Heart right ventricle (tissue), 16 donors: Measurements from ENCODE around the gene POLD1. TPM values are rescaled to one million over a fixed set of nuclear protein-coding genes. Genes with fewer than 3 reads are reported as not detected.
A peak's percentile ranks its signal among the peaks of the same experiment; 100 is the strongest.
"Not testable (repeated sequence)": the region's sequence is repeated elsewhere in the genome, so short reads cannot be mapped to it uniquely, and the experiment has no call there.

ENCODE experiments used
- ATAC-seq, 8 donors: fragments of 200-7000 bp; cut with Tn5 transposase; one replicate each; pipeline ENCODE4 v1.9.1; 2020; ENCODE audit warnings: mild to moderate bottlenecking in 8 of 8, moderate library complexity in 8 of 8, moderate number of reproducible peaks in 1 of 8
- DNase-seq, 2 donors: peaks; one replicate each; pipeline ENCODE4 v3.0.0-alpha.2; 2020
- H3K27ac ChIP-seq, 10 donors: fragments of 200-600 bp; sonication (generic) in 2 of 10; one replicate each; pipeline versions ENCODE4 v1.5.0 to v1.8.0; 2020 to 2022; ENCODE audit warnings: mild to moderate bottlenecking in 3 of 10
- H3K27me3 ChIP-seq, 7 donors: fragments of 200-600 bp; one replicate each; pipeline ENCODE4 v1.8.0; 2021 to 2022; ENCODE audit warnings: mild to moderate bottlenecking in 2 of 7
- H3K36me3 ChIP-seq, 9 donors: fragments of 200-600 bp; sonication (generic) in 1 of 9; one replicate each; pipeline versions ENCODE4 v1.5.0 to v1.8.0; 2020 to 2022; ENCODE audit warnings: mild to moderate bottlenecking in 2 of 9
- H3K4me1 ChIP-seq, 9 donors: fragments of 200-600 bp; sonication (generic) in 1 of 9; one replicate each; pipeline versions ENCODE4 v1.5.0 to v1.8.0; 2020 to 2022; ENCODE audit warnings: mild to moderate bottlenecking in 4 of 9
- H3K4me3 ChIP-seq, 10 donors: fragments of 200-600 bp; sonication (generic) in 2 of 10; one replicate each; pipeline versions ENCODE4 v1.5.0 to v1.8.0; 2020 to 2022; ENCODE audit warnings: mild to moderate bottlenecking in 7 of 10, moderate library complexity in 2 of 10
- H3K9me3 ChIP-seq, 11 donors: fragments of 200-600 bp in 10 of 11; sonication (generic) in 2 of 11; one replicate each; pipeline versions ENCODE4 v1.5.0 to v1.8.0; 2013 to 2022; ENCODE audit warnings: mild to moderate bottlenecking in 2 of 11, control low read depth in 1 of 11, moderate library complexity in 1 of 11
- CTCF ChIP-seq, 9 donors: fragments of 200-600 bp; sonication (generic) in 2 of 9; IDR thresholded peaks; one replicate each; pipeline versions ENCODE4 v1.5.0 to v1.8.0; 2021 to 2022; ENCODE audit warnings: antibody characterized with exemption in 9 of 9, mild to moderate bottlenecking in 5 of 9, moderate library complexity in 1 of 9
- WGBS, 2 donors: extraction: QIAGEN DNeasy Blood & Tissue Kit; methylation state at CpG; one replicate each; pipeline ENCODE4 v1.1.7; 2013; ENCODE audit warnings: inconsistent platforms in 1 of 2; 5-methylcytosine and 5-hydroxymethylcytosine counted together
- intact Hi-C, 10 donors: fragments of 100-400 bp; cut with DNase I; formaldehyde crosslinking; loops; one replicate each; pipeline versions ENCODE4 v1.11.1 to v1.14.2; 2022
- long read RNA-seq, 3 donors: library from polyadenylated mRNA; unstranded; transcript quantifications; one replicate each; pipeline ENCODE4 v2.0.0, GENCODE V29; 2020 to 2021
- polyA plus RNA-seq, 2 donors: library from polyadenylated mRNA; stranded (reverse); fragments of 200-250 nt; gene quantifications; one replicate each; pipeline ENCODE4 v1.2.3, GENCODE V29; 2013
- total RNA-seq, 10 donors: library from RNA; stranded (reverse); fragmentation: NEBNext Ultra II Directional in 3 of 10; extraction: Animal tissue kit (Norgen Biotek cat#: 25700) in 3 of 10; gene quantifications; one replicate each; pipeline versions ENCODE4 v1.2.1 to v1.2.4, GENCODE V29; 2021 to 2023
- donor health status: Arrhythmogenic right ventricular cardiomyopathy.
- donor health status: ischemic (EF 13 %, LVEDD 7.1; RV severe dilation, severe dysfunction).
- donor health status: healthy with polysubstance abuse.
- donor health status: DM: no; HTN: yes; CAD: no.
- donor health status: DM: no; HTN: no; CAD: no.
- donor health status: ischemic (EF 25% LVEDD 6.9; RV normal size, moderate dysfunction).
- donor health status: ischemic (EF 25% LVEDD 5.7; RV mildly dilated, moderate dysfunction).
- donor health status: healthy.
- donor health status: DM: yes; HTN: yes; CAD: no.
- donor health status: Ischemic cardiomyopathy.
- donor health status: ischemic (EF 35%, LVEDD 5.7; RV mildly dilated, moderate dysfunction).
- donor health status: nonischemic (EF 11% LVEDD 7.7; RV severe dilation, severe dysfunction).
- donor health status: DM: yes; HTN: yes; CAD: no.
- donor health status: PGD.
- donor health status: ischemic (EF 29% LVEDD 5.4; RV normal size, mild dysfunction).
- donor health status: nonischemic (EF 23%, LVEDD 6.1; RV moderate dilation, normal function).

POLD1 gene
- total RNA-seq: 10 to 100 TPM in 6 of 10 donors, 1 to 10 TPM in 4; 4.2 to 15.0 (median 10.7) TPM
- polyA plus RNA-seq: 10 to 100 TPM; 14.2 to 28.3 TPM
- long read RNA-seq, donor 1, transcript POLD1-201 (27 exons, 3,444 nt): major isoform, 7 of 26 reads
- long read RNA-seq, donor 1, partial matches to known transcripts: 13 of 26 reads
- long read RNA-seq, donor 1, other reads (novel, unspliced or antisense): 6 of 26 reads
- long read RNA-seq, donor 2, transcript POLD1-201 (27 exons, 3,444 nt): major isoform, 10 of 25 reads
- long read RNA-seq, donor 2, partial matches to known transcripts: 10 of 25 reads
- long read RNA-seq, donor 2, other reads (novel, unspliced or antisense): 4 of 25 reads
- long read RNA-seq, donor 3, transcript POLD1-201 (27 exons, 3,444 nt): major isoform, 8 of 26 reads
- long read RNA-seq, donor 3, partial matches to known transcripts: 11 of 26 reads
- long read RNA-seq, donor 3, other reads (novel, unspliced or antisense): 7 of 26 reads

GRCh38 chr19:50383852-50384684, at the start of gene POLD1:
POLD1 (plus strand) TSS chr19:50384347; CDS start chr19:50398852, 14,505 bp downstream.
- intact Hi-C loops: loop anchor here in 1 of 10 donors (1.0 kb wide), 1 partner anchor 15 kb away; no protein-coding TSS in a partner anchor

GRCh38 chr19:50334741-50335421, 49.3 kb upstream of the POLD1 start:
- TF ChIP-seq CTCF (IDR thresholded peaks at IDR 0.05): no peak
- no peaks in the 10 kb centered on the region for H3K9me3 ChIP-seq
- no peak overlapping the region for H3K4me3 ChIP-seq
- DNase-seq (no peak), ATAC-seq (no peak)
- intact Hi-C loops: no loop called here
- WGBS, 2 donors: 93 to 95% methylated on average over 12 of the region's 12 CpGs
- H3K4me1 ChIP-seq: peaks cover 0 to 36% (median 14%) of the 10 kb centered on the region in 9 donors
- H3K36me3 ChIP-seq: no peaks in the 10 kb centered on the region
- peaks cover 0 to 52% (median 39%) of the 10 kb centered on the region in 7 donors for H3K27me3 ChIP-seq
- no peak overlapping the region for H3K27ac ChIP-seq

More at GRCh38 chr19:50383852-50384684, at the start of gene POLD1:
- Histone ChIP-seq H3K9me3 (no peaks in the 10 kb centered on the region), H3K4me3 (peak within 1 kb of the TSS; percentile 41 to 65 (median 58)), H3K27me3 (no peaks in the 10 kb centered on the region), H3K36me3 (peaks cover 0 to 50% (median 29%) of the 10 kb centered on the region in 9 donors), H3K27ac (peak within 1 kb of the TSS in 9 of 10 donors; percentile 67 to 87 (median 79)), H3K4me1 (peaks cover 8 to 37% (median 27%) of the 10 kb centered on the region in 9 donors)
- TF ChIP-seq CTCF (IDR thresholded peaks at IDR 0.05): no peak
- WGBS, 2 donors: 1% methylated on average over 78 of the region's 78 CpGs
- DNase-seq: peak; percentile 95 to 97
- peak; percentile 94 to 97 (median 96) for ATAC-seq

GRCh38 chr19:50337031-50337430, 47.1 kb upstream of the POLD1 start:
- 86 to 88% methylated on average over 5 to 6 of the region's 6 CpGs for WGBS, 2 donors
- H3K27me3 ChIP-seq: peaks cover 0 to 35% (median 22%) of the 10 kb centered on the region in 7 donors
- H3K4me1 ChIP-seq: peaks cover 0 to 40% (median 7%) of the 10 kb centered on the region in 9 donors
- H3K4me3 ChIP-seq, H3K9me3 ChIP-seq, intact Hi-C loops, H3K36me3 ChIP-seq, DNase-seq, H3K27ac ChIP-seq, ATAC-seq: not testable (repeated sequence)

- ATAC-seq (no peak), DNase-seq (no peak)
- Histone ChIP-seq H3K9me3 (peaks cover 0 to 17% (median 8%) of the 10 kb centered on the region in 11 donors), H3K27ac (no peak overlapping the region), H3K4me3 (no peak overlapping the region), H3K36me3 (no peaks in the 10 kb centered on the region), H3K27me3 (peaks cover 0 to 6% (median 0%) of the 10 kb centered on the region in 7 donors), H3K4me1 (peaks cover 0 to 25% (median 0%) of the 10 kb centered on the region in 9 donors)
- intact Hi-C loops: no loop called here
- no peak for TF ChIP-seq CTCF (IDR thresholded peaks at IDR 0.05)
Observed at GRCh38 chr19:50340331-50340730, 43.8 kb upstream of the POLD1 start.
